Measurements from ENCODE around the gene EEF1AKMT3.

DNA sequence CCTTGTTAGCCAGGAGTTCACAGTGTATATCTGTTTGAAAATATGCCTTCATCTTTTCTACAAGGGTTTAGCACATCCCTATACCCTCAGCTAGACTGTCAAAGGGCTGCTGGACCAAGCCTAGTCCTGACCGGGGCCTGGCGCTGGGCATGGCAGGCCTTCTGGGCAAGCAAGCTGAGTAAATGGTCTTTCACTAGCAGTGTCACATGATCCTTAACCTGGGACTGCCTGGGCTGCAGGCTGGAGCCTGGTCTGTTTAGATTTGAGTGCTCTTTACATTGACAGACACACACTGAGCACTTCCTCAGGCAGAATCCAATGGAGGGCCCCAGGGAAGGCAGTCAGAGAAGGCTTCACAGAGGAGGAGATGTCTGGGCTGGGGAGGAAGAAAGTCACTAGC lies 53.0 kb downstream of the EEF1AKMT3 start:
- no peak for TF ChIP-seq POLR2A (IDR thresholded peaks at IDR 0.05)
- TF ChIP-seq, protein P1, sequence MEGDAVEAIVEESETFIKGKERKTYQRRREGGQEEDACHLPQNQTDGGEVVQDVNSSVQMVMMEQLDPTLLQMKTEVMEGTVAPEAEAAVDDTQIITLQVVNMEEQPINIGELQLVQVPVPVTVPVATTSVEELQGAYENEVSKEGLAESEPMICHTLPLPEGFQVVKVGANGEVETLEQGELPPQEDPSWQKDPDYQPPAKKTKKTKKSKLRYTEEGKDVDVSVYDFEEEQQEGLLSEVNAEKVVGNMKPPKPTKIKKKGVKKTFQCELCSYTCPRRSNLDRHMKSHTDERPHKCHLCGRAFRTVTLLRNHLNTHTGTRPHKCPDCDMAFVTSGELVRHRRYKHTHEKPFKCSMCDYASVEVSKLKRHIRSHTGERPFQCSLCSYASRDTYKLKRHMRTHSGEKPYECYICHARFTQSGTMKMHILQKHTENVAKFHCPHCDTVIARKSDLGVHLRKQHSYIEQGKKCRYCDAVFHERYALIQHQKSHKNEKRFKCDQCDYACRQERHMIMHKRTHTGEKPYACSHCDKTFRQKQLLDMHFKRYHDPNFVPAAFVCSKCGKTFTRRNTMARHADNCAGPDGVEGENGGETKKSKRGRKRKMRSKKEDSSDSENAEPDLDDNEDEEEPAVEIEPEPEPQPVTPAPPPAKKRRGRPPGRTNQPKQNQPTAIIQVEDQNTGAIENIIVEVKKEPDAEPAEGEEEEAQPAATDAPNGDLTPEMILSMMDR (IDR thresholded peaks at IDR 0.05), result no peak

All from sigmoid colon (tissue), 3 donors.